GM12878 (cell line): ENCODE results near the gene CPT2.

ENCODE experiments used
- BHLHE40 ChIP-seq, 2 experiments: fragments of 450-650 bp in 1 of 2; IDR thresholded peaks; 2 replicates each; pipeline ENCODE4 v1.6.1; 2011 to 2017; ENCODE audit warnings: low read depth in 2 of 2, borderline replicate concordance in 1 of 2, improper control_type of control experiment in 1 of 2, low read length in 1 of 2, mild to moderate bottlenecking in 1 of 2
- EP300 ChIP-seq, 2 experiments: fragments of 150-350 bp in 1 of 2; IDR thresholded peaks; 2 replicates each; pipeline ENCODE4 v1.6.1; 2011 to 2012; ENCODE audit warnings: low read depth in 2 of 2, low read length in 2 of 2, borderline replicate concordance in 1 of 2, improper control_type of control experiment in 1 of 2, inconsistent platforms in 1 of 2; ENCODE audit not compliant: control insufficient read depth in 1 of 2
- EZH2 ChIP-seq: IDR thresholded peaks from 2 replicates; pipeline ENCODE4 v1.6.1; 2012; ENCODE audit warnings: low read depth, mild to moderate bottlenecking, control low read depth, inconsistent platforms, low read length, borderline replicate concordance; ENCODE audit not compliant: control insufficient read depth
- HCFC1 ChIP-seq: fragments of 150-350 bp; IDR thresholded peaks from 2 replicates; pipeline ENCODE4 v1.6.1; 2014; ENCODE audit warnings: low read length
- IKZF1 ChIP-seq: fragments of 450-650 bp; conservative IDR thresholded peaks from 2 replicates; pipeline ENCODE4 v1.6.1; 2017; ENCODE audit warnings: antibody characterized with exemption, mild to moderate bottlenecking
- JUNB ChIP-seq: IDR thresholded peaks from 2 replicates; pipeline ENCODE4 v1.6.1; 2016; ENCODE audit warnings: antibody characterized with exemption, mild to moderate bottlenecking
- POLR2A ChIP-seq: IDR thresholded peaks from 2 replicates; pipeline ENCODE4 v1.6.1; 2011; ENCODE audit warnings: low read depth, mild to moderate bottlenecking, low read length
- RAD51 ChIP-seq: fragments of 450-650 bp; IDR thresholded peaks from 2 replicates; pipeline ENCODE4 v1.6.1; 2016; ENCODE audit warnings: moderate library complexity, mild to moderate bottlenecking, inconsistent platforms
- ZNF274 ChIP-seq: IDR thresholded peaks from one replicate; pipeline ENCODE4 v1.8.0; 2011; ENCODE audit not compliant: insufficient read length, insufficient read depth
- TF ChIP-seq, protein P1 (sequence below): IDR thresholded peaks from 2 replicates; pipeline ENCODE4 v1.6.1; 2012; ENCODE audit warnings: low read depth, low read length, improper control_type of control experiment
- TF ChIP-seq, protein P2 (sequence below), 3 experiments: IDR thresholded peaks in 2 of 3; conservative IDR thresholded peaks in 1 of 3; 2 replicates each; pipeline ENCODE4 v1.5.1; 2011; ENCODE audit warnings: low read depth in 3 of 3, low read length in 3 of 3, mild to moderate bottlenecking in 3 of 3, control low read depth in 2 of 3, moderate library complexity in 2 of 3, inconsistent platforms in 1 of 3, mixed read lengths in 1 of 3; ENCODE audit not compliant: control insufficient read depth in 2 of 3, insufficient read depth in 1 of 3; ENCODE audit errors: extremely low read depth in 1 of 3
- TF ChIP-seq, protein P3 (sequence below): IDR thresholded peaks from 2 replicates; pipeline ENCODE4 v1.6.1; 2012; ENCODE audit warnings: low read depth, low read length, improper control_type of control experiment
- TF ChIP-seq, protein P4 (sequence below): IDR thresholded peaks from 2 replicates; pipeline ENCODE4 v1.6.1; 2012; ENCODE audit warnings: mild to moderate bottlenecking, low read depth, low read length

DNA sequence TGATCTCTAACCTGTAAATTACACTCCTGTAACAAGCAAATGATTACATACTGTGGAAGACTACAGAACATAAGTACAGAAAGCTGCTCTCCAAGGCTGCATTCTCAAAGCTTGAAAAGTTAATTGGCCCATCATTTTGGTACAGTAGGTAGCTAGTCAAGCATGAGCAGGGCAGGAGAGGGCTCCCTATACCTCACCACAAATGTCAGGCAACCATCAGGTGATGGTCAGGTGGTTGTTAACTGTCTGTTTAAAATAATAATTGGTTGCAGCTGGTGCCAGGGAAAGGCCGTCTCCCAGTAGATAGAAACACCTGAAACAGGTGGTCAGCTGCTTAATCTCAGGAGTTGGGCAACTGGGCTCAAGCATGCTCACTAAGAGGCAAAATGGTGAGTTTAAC, 41.1 kb upstream of the CPT2 start:
- TF ChIP-seq RAD51, result no peak
- TF ChIP-seq, protein P1, sequence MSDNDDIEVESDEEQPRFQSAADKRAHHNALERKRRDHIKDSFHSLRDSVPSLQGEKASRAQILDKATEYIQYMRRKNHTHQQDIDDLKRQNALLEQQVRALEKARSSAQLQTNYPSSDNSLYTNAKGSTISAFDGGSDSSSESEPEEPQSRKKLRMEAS, result no peak
- no peak for TF ChIP-seq EZH2
- TF ChIP-seq IKZF1, result no peak
- no peak for TF ChIP-seq EP300 (IDR thresholded peaks at IDR 0.05; ENCODE audit: borderline replicate concordance in 1 of 2, control insufficient read depth in 1 of 2, low read depth in 2 of 2, low read length in 2 of 2)
- TF ChIP-seq JUNB, result no peak
- TF ChIP-seq, protein P2, sequence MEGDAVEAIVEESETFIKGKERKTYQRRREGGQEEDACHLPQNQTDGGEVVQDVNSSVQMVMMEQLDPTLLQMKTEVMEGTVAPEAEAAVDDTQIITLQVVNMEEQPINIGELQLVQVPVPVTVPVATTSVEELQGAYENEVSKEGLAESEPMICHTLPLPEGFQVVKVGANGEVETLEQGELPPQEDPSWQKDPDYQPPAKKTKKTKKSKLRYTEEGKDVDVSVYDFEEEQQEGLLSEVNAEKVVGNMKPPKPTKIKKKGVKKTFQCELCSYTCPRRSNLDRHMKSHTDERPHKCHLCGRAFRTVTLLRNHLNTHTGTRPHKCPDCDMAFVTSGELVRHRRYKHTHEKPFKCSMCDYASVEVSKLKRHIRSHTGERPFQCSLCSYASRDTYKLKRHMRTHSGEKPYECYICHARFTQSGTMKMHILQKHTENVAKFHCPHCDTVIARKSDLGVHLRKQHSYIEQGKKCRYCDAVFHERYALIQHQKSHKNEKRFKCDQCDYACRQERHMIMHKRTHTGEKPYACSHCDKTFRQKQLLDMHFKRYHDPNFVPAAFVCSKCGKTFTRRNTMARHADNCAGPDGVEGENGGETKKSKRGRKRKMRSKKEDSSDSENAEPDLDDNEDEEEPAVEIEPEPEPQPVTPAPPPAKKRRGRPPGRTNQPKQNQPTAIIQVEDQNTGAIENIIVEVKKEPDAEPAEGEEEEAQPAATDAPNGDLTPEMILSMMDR (IDR thresholded peaks at IDR 0.05 in 2 of 3, conservative IDR thresholded peaks at IDR 0.05 in 1 of 3; ENCODE audit: control insufficient read depth in 2 of 3, extremely low read depth in 1 of 3, insufficient read depth in 1 of 3, low read depth in 3 of 3, low read length in 3 of 3), result no peak
- no peak for TF ChIP-seq ZNF274
- TF ChIP-seq HCFC1, result no peak
- TF ChIP-seq, protein P3, sequence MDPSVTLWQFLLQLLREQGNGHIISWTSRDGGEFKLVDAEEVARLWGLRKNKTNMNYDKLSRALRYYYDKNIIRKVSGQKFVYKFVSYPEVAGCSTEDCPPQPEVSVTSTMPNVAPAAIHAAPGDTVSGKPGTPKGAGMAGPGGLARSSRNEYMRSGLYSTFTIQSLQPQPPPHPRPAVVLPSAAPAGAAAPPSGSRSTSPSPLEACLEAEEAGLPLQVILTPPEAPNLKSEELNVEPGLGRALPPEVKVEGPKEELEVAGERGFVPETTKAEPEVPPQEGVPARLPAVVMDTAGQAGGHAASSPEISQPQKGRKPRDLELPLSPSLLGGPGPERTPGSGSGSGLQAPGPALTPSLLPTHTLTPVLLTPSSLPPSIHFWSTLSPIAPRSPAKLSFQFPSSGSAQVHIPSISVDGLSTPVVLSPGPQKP, result no peak
- no peak for TF ChIP-seq POLR2A
- no peak for TF ChIP-seq BHLHE40 (IDR thresholded peaks at IDR 0.05; ENCODE audit: borderline replicate concordance in 1 of 2, low read depth in 2 of 2, low read length in 1 of 2)
- TF ChIP-seq, protein P4, sequence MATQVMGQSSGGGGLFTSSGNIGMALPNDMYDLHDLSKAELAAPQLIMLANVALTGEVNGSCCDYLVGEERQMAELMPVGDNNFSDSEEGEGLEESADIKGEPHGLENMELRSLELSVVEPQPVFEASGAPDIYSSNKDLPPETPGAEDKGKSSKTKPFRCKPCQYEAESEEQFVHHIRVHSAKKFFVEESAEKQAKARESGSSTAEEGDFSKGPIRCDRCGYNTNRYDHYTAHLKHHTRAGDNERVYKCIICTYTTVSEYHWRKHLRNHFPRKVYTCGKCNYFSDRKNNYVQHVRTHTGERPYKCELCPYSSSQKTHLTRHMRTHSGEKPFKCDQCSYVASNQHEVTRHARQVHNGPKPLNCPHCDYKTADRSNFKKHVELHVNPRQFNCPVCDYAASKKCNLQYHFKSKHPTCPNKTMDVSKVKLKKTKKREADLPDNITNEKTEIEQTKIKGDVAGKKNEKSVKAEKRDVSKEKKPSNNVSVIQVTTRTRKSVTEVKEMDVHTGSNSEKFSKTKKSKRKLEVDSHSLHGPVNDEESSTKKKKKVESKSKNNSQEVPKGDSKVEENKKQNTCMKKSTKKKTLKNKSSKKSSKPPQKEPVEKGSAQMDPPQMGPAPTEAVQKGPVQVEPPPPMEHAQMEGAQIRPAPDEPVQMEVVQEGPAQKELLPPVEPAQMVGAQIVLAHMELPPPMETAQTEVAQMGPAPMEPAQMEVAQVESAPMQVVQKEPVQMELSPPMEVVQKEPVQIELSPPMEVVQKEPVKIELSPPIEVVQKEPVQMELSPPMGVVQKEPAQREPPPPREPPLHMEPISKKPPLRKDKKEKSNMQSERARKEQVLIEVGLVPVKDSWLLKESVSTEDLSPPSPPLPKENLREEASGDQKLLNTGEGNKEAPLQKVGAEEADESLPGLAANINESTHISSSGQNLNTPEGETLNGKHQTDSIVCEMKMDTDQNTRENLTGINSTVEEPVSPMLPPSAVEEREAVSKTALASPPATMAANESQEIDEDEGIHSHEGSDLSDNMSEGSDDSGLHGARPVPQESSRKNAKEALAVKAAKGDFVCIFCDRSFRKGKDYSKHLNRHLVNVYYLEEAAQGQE, result no peak
